Chondrocyte (in vitro differentiated cells): ENCODE results near the gene ICAM2. TPM values are rescaled to one million over a fixed set of nuclear protein-coding genes. Genes with fewer than 3 reads are reported as not detected.

Experiments used
- DNase-seq: peaks from one replicate; pipeline ENCODE4 v3.0.0; 2021; ENCODE audit warnings: mixed read lengths, low spot score
- H3K27ac Mint-ChIP-seq: one replicate; pipeline ENCODE4 v1.8.0; 2021; ENCODE audit warnings: mild to moderate bottlenecking, moderate library complexity, mixed read lengths; ENCODE audit not compliant: unreplicated experiment
- H3K27me3 Mint-ChIP-seq: 2 replicates; pipeline ENCODE4 v1.8.0; 2021; ENCODE audit warnings: low read depth, mixed read lengths
- H3K36me3 Mint-ChIP-seq: 2 replicates; pipeline ENCODE4 v1.8.0; 2021; ENCODE audit warnings: low read depth, mixed read lengths
- H3K4me1 Mint-ChIP-seq: 2 replicates; pipeline ENCODE4 v1.8.0; 2021; ENCODE audit warnings: low read depth, mild to moderate bottlenecking, mixed read lengths
- H3K4me3 Mint-ChIP-seq: one replicate; pipeline ENCODE4 v1.8.0; 2021; ENCODE audit warnings: mild to moderate bottlenecking, moderate library complexity, mixed read lengths; ENCODE audit not compliant: unreplicated experiment
- H3K9me3 Mint-ChIP-seq: 2 replicates; pipeline ENCODE4 v1.8.0; 2021; ENCODE audit warnings: low read depth, mixed read lengths
- total RNA-seq: library from RNA; stranded (reverse); gene quantifications from 3 replicates; pipeline ENCODE4 v1.2.1, GENCODE V29; 2021
- TF ChIP-seq, protein P1 (sequence below): fragments of 200-600 bp; sonication (generic); IDR thresholded peaks from 2 replicates; pipeline ENCODE4 v1.5.0; 2021; ENCODE audit warnings: antibody characterized with exemption, mild to moderate bottlenecking, moderate library complexity

ICAM2 gene
- total RNA-seq, 1 donor from 2014 or later: not detected

GRCh38 chr17:63988127-63988478, 32.3 kb downstream of the ICAM2 start:
- Mint-ChIP-seq H3K4me1 (peaks cover 31% of the 10 kb centered on the region), H3K27ac (no peak overlapping the region), H3K27me3 (peaks cover 24% of the 10 kb centered on the region), H3K36me3 (no peaks in the 10 kb centered on the region), H3K9me3 (no peaks in the 10 kb centered on the region), H3K4me3 (no peak overlapping the region)
- no peak for DNase-seq
- TF ChIP-seq, protein P1, sequence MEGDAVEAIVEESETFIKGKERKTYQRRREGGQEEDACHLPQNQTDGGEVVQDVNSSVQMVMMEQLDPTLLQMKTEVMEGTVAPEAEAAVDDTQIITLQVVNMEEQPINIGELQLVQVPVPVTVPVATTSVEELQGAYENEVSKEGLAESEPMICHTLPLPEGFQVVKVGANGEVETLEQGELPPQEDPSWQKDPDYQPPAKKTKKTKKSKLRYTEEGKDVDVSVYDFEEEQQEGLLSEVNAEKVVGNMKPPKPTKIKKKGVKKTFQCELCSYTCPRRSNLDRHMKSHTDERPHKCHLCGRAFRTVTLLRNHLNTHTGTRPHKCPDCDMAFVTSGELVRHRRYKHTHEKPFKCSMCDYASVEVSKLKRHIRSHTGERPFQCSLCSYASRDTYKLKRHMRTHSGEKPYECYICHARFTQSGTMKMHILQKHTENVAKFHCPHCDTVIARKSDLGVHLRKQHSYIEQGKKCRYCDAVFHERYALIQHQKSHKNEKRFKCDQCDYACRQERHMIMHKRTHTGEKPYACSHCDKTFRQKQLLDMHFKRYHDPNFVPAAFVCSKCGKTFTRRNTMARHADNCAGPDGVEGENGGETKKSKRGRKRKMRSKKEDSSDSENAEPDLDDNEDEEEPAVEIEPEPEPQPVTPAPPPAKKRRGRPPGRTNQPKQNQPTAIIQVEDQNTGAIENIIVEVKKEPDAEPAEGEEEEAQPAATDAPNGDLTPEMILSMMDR: no peak

DNA sequence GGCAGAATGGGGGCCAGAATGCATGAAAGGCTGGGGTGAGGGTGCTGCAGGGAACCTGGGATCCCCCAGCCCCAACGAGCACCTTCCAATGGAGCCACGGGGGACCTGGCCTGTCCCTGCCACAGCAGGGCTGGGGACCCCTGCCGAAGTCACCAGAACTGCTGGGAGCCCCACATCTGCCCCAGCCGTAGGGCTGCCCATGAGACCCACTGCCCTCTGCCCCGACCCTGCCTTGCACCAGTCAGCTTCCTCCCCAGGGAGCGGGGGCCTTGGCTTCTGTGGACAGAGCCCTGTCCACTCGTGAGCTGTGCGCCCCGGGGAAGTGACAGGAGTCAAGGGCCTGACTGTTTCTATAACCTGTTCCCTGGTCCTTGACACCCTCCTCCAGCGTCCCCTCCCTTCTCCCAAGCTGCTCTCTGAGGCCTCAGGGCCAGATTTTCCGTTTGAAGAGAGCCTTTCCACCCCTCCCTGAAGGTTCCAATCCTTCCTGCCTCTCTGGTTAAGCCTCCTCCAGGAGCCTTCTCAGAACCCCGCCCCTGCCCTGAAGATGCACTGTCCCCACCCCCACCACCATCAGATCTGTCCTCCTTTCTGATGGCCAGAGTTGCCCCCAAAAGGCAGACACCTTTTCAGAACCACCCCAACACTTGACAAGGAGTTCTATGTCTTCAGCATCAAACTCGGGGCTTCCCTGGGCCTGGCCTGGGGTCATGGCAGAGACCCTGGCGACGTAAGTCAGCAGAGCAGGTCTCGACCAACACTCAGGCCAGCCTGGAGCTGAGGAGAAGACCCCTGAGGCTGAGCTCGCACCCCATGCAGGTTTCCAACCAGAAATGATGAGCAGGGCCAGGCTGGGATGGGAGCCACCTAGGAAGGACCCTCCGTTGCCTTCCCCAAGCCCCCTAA, 33.0 kb downstream of the ICAM2 start:
- no peak overlapping the region for H3K27ac Mint-ChIP-seq
- peaks cover 20% of the 10 kb centered on the region for H3K27me3 Mint-ChIP-seq
- TF ChIP-seq, protein P1: no peak
- peaks cover 5% of the 10 kb centered on the region for H3K9me3 Mint-ChIP-seq
- no peak overlapping the region for H3K4me3 Mint-ChIP-seq
- H3K4me1 Mint-ChIP-seq: peaks cover 34% of the 10 kb centered on the region
- no peak for DNase-seq
- H3K36me3 Mint-ChIP-seq: peaks cover 2% of the 10 kb centered on the region

DNA sequence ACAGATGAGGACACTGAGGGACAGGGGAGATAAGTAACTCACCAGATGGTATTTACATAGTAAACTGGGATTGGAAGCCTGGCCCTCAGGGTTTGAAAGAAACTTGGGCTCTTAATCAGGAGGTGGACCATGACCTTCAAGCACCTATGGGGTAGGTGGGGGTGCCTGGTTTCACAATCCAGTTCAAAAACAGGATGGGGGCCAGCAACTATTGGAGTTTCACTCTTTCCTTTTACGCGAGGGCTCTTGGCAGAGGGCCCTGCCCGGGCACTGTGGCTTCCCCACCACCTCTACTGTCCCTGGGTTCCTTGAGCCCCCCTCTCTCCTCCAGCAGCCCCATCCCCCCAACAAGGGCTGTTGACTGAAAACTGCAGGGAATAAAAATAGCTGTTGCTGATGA, 33.6 kb downstream of the ICAM2 start:
- peaks cover 34% of the 10 kb centered on the region for H3K4me1 Mint-ChIP-seq
- H3K9me3 Mint-ChIP-seq: peaks cover 9% of the 10 kb centered on the region
- no peak for DNase-seq
- peaks cover 13% of the 10 kb centered on the region for H3K27me3 Mint-ChIP-seq
- H3K36me3 Mint-ChIP-seq: peaks cover 4% of the 10 kb centered on the region
- no peak overlapping the region for H3K27ac Mint-ChIP-seq
- H3K4me3 Mint-ChIP-seq: no peak overlapping the region
- TF ChIP-seq, protein P1: no peak

- Mint-ChIP-seq H3K36me3 (peaks cover 4% of the 10 kb centered on the region), H3K9me3 (peaks cover 11% of the 10 kb centered on the region), H3K4me1 (peaks cover 35% of the 10 kb centered on the region), H3K4me3 (no peak overlapping the region), H3K27ac (no peak overlapping the region), H3K27me3 (peaks cover 8% of the 10 kb centered on the region)
- TF ChIP-seq, protein P1: no peak
- no peak for DNase-seq
These were observed 34.9 kb downstream of the ICAM2 start for GRCh38 chr17:63985387-63986140.

- TF ChIP-seq, protein P1: no peak
- peaks cover 6% of the 10 kb centered on the region for H3K27me3 Mint-ChIP-seq
- DNase-seq: no peak
- H3K27ac Mint-ChIP-seq: peak overlapping the region; percentile 5
- no peak overlapping the region for H3K4me3 Mint-ChIP-seq
- H3K4me1 Mint-ChIP-seq: peaks cover 41% of the 10 kb centered on the region
- H3K36me3 Mint-ChIP-seq: peaks cover 4% of the 10 kb centered on the region
- H3K9me3 Mint-ChIP-seq: peaks cover 11% of the 10 kb centered on the region
These were observed 35.6 kb downstream of the ICAM2 start for GRCh38 chr17:63984651-63985386.
